ENCODE data around the gene ARHGEF4.

Gene ARHGEF4

GRCh38 chr2:130836501-130837174, at the start of gene ARHGEF4:
TSS of gene ARHGEF4 (plus strand) at chr2:130836914. CDS start at chr2:130836954, 40 bp downstream.
- peak in 1 of 2 donors; percentile 10 for DNase-seq (ENCODE audit: low read depth in 2 of 2)

- no peak for DNase-seq (ENCODE audit: low read depth in 2 of 2)
Measured at GRCh38 chr2:130787841-130788240, 48.9 kb upstream of the ARHGEF4 start.

GRCh38 chr2:130790312-130790711, 46.4 kb upstream of the ARHGEF4 start:
- DNase-seq (ENCODE audit: low read depth in 2 of 2), result no peak

DNA sequence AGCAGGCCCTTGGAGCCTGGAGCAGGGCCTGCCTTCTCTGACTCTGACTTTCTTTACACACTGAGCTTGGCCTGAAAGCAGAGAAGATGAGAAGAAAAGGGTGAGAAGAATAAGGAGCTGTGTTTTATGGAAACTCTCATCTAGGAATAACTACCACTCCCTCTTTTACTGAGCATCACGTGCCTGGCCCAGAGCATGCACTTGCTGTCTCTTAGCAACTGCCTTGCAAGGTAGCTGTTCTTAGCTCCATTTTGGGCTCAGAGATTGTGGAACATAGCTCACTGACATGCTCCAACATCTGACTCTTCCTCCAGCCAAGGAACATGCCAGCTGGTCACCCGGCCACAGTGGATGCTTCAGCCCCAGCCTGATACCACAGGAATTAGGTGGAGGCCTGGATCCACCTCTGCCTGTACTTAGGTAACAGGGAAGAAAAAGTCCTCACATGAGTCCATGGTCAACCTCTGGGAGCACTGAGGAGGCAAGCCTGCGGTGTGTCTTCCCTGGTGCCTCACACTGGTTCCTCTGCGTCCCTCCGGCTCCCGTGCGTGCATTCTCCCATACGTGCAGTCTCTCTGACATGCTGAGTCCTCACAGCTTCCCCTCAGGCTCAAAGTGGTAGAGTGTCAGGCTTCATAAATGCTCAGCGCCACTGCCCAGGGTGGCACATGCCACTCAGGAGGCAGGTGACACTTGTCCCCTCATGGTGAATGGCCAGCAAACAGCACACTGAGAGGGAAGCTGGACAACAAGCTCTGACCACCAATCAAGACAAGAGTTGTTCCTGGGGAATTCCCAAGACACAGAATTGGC, 45.7 kb upstream of the ARHGEF4 start:
- no peak for DNase-seq (ENCODE audit: low read depth in 2 of 2)

DNA sequence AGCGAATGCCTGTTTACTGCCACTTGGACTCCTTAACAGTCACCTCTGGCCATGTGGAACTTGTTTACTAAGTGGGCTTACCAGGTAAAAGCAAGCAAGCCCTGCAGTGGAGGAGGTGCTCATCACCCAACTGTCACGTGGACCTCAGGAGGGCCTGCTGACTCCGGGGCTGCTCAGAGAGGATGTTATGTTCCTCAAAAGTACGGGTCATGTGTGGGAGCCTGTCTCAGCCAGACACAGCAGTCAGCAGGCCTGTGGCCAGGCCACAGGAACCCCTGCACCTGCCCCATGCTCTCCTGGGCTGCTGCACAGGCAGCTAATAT, 45.1 kb upstream of the ARHGEF4 start:
- no peak for DNase-seq (ENCODE audit: low read depth in 2 of 2)

DNA sequence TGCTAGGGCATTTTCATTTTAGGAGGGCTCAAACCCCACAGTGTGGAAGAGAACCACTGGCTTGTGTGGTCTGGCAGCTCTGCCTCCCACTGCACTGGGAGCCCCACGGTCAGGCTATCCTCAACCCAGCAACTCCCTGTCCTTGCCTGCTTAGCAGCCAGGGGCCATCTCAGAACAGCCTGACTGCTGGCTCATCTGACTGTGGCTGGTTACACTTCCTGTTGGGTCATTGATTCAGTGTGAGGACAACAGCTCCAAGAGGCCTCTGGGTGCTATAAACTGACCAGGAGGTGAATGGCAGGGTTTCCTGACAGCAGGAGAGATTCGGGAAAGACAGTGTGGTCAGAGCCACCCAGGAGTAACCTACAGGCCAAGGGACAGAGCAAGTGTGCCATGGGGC, 41.3 kb upstream of the ARHGEF4 start:
- DNase-seq (ENCODE audit: low read depth in 2 of 2), result no peak

DNA sequence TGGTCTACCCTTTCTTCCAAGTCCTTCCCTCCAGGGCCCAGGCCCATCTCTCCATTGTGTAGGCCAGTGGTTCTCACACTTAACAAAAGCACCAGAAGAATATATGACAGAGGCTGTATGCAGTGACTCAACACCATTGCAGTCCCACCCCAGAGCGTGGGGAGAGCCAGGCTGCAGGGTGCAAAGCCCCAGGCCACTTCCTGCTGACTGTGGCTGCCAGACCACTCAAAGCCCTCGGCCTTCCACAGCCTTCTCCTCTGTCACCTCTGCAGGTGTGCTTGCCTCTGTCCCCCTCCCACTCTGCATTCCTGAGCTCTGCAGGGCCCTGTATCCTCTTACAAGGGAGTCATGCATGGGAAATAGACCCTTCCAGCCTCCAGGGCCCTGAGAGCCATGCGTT, 40.4 kb upstream of the ARHGEF4 start:
- no peak for DNase-seq (ENCODE audit: low read depth in 2 of 2)

DNA sequence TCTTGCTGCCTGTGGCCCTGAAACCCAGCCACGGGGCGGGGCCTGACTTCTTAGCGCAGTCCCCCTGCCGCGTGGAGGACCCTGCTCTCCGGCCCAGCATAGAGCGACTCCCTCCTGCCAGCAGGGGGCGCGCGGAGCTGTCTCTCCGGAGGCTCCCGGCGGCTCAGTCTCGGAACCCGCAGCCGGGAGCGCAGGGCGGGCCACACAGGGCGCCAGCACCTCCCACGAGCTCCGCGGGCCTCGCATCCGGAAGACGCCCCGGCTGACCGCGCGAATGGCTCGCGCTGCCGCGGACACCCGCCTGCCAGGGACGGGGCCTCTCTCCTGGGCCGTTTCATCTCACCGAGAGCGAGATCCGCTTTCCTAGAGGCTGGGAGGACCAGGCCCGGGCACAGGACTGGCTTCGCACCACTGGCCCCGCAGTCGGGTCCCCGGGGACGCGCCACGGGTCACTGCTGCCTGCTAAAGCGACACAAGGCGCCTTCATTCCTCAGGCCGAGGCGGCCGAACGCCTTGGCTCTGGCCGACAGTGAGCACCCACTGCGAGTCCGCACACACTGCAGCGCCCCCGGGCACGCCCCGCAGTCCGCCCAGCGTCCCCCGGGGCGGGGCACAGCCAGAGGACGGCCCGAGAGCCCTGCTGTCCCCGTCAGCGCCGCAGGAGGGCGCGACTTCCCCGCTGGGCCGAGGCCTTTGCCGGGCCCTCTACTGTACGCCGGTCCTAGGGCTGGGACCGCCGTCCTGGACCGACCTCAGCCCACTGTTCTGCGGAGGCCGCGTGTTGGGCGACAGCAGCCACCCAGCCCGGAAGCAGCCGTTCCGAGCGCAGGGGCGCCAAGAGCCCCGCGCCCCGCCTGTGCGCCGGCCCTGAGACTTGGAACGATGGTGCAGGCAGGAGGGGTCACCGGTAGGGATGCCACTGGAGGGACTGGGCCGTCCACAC, 39.0 kb upstream of the ARHGEF4 start:
- peak; percentile 94 to 95 for DNase-seq (ENCODE audit: low read depth in 2 of 2)

DNA sequence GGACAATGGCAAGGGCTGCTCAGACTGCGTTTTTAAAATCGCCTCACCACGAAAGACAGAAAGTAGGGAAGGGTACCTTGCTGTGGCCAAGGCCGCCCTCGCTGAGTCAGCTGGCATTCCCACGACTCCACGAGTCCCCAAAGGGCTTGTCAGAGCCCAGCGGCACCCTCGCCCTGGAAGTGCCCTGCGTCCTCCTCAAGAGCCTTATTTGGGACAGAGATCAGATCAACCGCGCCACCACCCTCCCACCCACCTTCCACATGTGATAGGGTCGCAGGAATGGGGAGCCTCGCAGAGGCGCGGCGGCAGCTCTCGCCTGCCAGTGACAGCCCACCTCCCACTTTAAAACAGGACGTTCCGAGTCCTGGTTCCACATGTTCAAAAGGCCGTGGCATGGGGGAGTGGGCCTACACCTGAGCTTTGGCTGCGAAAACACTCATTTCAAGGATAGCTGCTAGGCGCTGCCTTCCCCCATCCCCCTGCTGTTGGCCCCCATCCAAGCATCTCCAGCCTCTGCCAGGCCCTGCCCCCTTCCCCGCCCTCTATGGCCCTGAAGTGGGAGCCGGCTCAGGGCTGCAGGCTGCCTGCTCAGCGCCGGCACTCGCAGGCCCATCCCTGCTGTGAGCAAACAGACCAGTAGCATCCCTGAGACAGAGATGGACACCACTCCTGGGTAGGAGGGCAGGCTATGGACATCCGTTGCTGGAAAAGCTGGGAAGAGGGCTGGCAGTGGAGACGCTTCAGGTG, 38.1 kb upstream of the ARHGEF4 start:
- no peak for DNase-seq (ENCODE audit: low read depth in 2 of 2)

- no peak for DNase-seq (ENCODE audit: low read depth in 2 of 2)
Measured at GRCh38 chr2:130799295-130799694, 37.4 kb upstream of the ARHGEF4 start.

GRCh38 chr2:130805613-130806012, 31.1 kb upstream of the ARHGEF4 start:
- no peak for DNase-seq (ENCODE audit: low read depth in 2 of 2)

DNA sequence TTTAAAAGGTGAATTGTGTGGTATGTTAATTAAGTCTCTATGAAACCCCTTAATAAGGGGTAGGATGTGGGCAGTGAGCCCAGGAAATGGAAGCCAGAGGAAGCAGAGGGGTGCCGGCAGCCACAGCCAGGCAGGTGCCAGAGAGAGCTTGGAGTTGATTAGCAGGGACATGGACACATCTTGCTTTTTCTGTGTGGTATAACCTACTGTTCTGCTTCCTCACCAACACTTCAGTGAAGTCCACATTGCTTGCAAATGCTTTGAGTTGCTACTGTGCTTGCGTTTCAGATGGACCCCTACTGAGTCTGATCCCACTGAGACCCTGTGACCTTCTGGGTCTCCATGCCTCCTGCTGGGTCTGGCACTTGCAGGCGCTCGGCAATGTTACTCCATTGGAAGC, 30.3 kb upstream of the ARHGEF4 start:
- no peak for DNase-seq (ENCODE audit: low read depth in 2 of 2)

DNA sequence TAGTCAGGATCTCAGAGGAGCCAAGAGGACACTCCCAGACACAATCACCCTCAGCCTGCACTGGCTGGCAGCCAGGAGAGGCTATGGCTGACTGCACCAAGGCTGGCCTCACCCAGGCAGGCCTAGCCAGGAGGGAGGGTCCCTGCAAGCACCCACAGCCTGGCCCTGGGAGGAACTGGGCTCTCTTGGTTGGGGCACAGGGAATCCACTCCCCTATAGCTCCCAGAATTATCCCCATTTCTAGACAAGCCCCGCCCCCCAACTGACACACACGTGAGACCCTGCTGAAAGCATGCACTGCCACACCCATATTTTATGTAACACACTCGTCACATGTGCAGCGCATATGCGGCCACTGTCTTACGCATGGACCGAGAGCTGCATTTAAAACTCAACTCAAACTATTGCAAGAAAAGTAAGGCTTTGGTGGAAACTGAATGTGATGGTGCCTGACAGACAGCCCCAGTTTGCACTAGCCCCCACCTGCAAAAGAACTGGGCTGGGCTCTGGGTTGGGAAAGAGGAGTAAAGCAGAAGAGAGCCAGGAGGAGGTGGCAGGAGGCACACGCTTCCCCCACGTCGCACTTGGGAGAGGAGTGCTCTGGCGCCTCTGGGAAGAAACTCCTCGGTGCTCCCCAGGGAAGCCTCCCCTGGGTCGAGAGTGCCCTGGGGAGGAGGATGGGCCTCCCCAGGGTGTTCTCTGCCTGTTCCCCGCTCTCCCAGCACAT, 28.9 kb upstream of the ARHGEF4 start:
- no peak for DNase-seq (ENCODE audit: low read depth in 2 of 2)

DNA sequence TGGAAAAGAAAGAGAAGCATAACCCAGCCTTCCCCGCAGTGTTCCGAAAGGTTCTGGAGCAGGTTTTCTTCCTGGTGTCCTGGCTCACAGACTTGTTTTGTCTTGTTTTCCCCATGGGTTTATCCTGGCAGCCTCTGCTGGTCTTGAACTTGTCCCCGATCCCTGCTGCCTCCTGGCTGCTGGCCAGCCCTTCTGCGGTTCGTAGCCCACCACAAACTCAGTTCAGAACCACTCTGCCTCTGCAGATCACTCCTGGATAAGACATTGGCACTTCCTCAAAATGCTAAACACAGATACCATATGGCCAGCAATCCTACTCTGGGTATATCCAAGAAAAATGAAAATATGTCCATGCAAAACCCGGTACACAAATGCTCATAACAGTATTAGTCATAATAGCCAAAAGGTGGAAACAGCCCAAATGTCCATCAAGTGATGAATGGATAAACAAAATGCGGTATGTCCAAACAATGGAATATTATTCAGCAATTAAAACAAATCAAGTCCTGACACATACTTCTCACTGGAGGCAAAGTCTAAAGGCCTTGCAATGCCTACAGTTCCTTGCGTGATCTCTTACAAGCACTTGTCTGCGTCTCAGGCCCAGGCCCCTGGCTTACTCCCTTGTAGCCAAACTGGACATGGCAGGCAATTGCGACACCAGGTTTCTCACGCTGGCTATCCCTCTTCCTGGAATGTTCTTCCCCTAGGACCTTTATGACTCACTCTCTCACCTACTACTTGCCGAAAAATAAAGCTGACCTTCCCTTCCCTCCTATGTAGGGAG, 28.0 kb upstream of the ARHGEF4 start:
- DNase-seq (ENCODE audit: low read depth in 2 of 2), result no peak

DNA sequence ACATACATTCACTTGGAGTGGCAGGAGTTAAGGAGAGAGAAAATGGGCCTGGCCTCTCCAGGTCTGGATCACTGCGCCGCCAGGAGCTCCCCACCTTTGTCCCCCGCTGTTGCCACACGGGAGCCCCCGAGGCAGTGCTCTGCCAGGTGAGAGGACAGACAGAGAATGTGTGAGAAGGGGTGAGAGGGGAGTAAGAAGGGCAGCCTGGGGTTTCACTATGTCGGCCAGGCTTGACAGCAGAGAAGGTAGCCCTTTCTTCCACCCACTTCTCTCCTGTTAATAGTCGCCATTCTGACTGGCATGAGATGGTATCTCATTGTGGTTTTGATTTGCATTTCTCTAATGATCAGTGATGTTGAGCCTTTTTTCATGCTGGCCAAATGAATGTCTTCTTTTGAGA, 26.2 kb upstream of the ARHGEF4 start:
- no peak for DNase-seq (ENCODE audit: low read depth in 2 of 2)

DNA sequence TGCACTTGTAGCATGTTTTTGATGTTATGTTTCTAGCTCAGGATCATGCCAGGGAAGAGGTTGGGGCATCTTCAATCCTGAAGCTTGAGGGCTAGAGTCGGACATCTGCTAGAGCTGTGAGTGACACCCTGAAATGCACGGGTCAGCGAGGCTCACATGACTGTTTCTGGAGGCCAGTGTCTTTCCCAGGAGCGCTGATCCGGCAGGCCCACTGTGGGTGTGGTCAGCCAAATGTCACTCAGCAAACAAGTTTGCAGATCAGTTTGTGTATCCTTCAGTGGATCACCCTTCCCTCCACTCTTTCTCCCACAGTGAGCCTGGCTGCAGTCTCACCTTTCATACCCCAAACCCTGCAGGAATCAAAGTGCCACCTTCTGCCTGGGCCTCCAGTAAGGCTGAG, 23.0 kb upstream of the ARHGEF4 start:
- DNase-seq (ENCODE audit: low read depth in 2 of 2), result no peak

DNA sequence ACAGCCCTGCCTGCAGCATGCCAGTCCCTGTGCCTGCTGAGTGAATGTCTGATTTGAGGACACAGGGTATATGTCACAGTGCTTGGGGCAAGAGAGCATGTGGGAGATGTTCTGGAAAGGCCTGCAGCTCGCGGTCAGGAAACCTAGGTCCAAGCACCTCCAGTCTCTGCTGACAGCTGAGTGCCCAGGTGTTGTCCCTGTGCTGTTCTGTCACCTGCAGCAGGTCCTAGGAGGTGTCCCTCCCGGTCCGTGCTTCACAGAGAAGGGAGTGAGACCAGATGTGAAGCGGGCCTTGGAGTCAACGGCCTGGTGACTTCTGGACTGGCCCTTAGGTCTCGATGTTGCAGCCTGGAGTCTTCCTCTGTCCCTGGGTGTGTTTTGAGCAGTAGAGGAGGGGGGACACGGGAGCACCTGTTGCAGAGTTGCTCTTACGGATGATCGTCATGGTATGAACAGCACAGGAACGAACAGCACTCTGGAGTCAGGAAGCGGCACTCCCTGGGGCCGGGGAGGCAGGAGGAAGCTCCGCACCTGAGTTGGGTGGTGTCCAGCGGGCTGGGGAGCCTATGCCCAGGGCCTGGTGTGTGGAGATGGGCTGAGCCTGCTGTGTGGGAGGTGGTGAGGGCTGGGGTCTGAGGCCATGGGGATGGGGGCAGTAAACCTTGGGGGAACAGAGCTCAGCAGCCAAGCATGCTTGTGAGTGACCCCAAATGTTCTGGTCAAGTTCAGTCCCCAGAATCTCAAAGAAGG, 21.6 kb upstream of the ARHGEF4 start:
- DNase-seq (ENCODE audit: low read depth in 2 of 2), result no peak

GRCh38 chr2:130818809-130819208, 17.9 kb upstream of the ARHGEF4 start:
- DNase-seq (ENCODE audit: low read depth in 2 of 2), result no peak

DNA sequence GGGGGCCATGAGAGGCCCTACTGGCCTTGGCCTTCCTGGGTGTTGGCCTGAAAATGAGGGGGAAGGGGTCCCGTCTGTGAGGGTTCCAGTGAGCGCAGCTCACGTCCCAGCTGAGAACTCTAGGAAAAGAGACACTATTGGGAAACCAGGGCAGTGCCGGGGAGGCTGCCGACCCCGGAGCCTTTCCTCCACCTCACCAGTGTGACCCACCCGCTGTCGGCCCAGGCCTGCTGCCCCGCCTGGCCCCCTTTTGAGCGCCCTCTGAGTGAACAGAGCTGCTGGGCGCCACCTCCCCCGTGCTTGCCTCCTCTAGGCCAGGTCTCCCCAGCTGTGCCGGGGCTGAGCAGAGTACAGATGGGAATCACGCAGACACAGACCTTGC, 17.5 kb upstream of the ARHGEF4 start:
- DNase-seq (ENCODE audit: low read depth in 2 of 2), result no peak

Measured in stimulated activated CD4-positive, alpha-beta T cell treated with anti-CD3 and anti-CD28 coated beads, Interleukin-1b, Interleukin-23, amount 100 ng/mL, for 4 hours (primary cell).